Calu3 (cell line): ENCODE data around the gene ANO2. TPM values are rescaled to one million over a fixed set of nuclear protein-coding genes. Genes with fewer than 3 reads are reported as not detected.

Source experiments
- BruUV-seq: library from RNA; stranded (reverse); fragments of 400-500 nt; replicated peaks from 2 replicates; lab custom pipeline; 2021; lab: Mats Ljungman, UMichigan
- CTCF ChIA-PET: fragments of 300-600 bp; sonication (Branson Sonifier 250); formaldehyde crosslinking; loops from one replicate; lab custom pipeline; 2022; ENCODE audit warnings: antibody characterized with exemption; lab: Charles Lee
- DNase-seq: peaks from one replicate; pipeline ENCODE4 v3.0.0; 2022
- H3K27ac Mint-ChIP-seq: one replicate; pipeline ENCODE4 v1.8.0; 2022; ENCODE audit warnings: mixed read lengths; ENCODE audit not compliant: unreplicated experiment
- H3K27me3 Mint-ChIP-seq: one replicate; pipeline ENCODE4 v1.8.0; 2022; ENCODE audit warnings: mixed read lengths; ENCODE audit not compliant: unreplicated experiment
- H3K36me3 Mint-ChIP-seq: one replicate; pipeline ENCODE4 v1.8.0; 2022; ENCODE audit warnings: mild to moderate bottlenecking, moderate library complexity, mixed read lengths; ENCODE audit not compliant: insufficient read depth, unreplicated experiment
- H3K4me1 Mint-ChIP-seq: one replicate; pipeline ENCODE4 v1.8.0; 2022; ENCODE audit warnings: mild to moderate bottlenecking, low read depth, mixed read lengths; ENCODE audit not compliant: unreplicated experiment
- H3K4me3 Mint-ChIP-seq: one replicate; pipeline ENCODE4 v1.8.0; 2022; ENCODE audit warnings: mild to moderate bottlenecking, low read depth, moderate library complexity, mixed read lengths; ENCODE audit not compliant: unreplicated experiment
- H3K9me3 Mint-ChIP-seq: one replicate; pipeline ENCODE4 v1.8.0; 2022; ENCODE audit warnings: low read depth, mixed read lengths; ENCODE audit not compliant: unreplicated experiment
- intact Hi-C: fragments of 100-400 bp; cut with micrococcal nuclease; formaldehyde crosslinking; loops from one replicate; pipeline ENCODE4 v1.10.0; 2022; ENCODE audit not compliant: unreplicated experiment
- total RNA-seq: library from RNA; stranded (reverse); gene quantifications from 2 replicates; pipeline ENCODE4 v1.2.3, GENCODE V29; 2022
- TF ChIP-seq, protein P1 (sequence below): fragments of 200-600 bp; IDR thresholded peaks from one replicate; pipeline ENCODE4 v1.8.0; 2022; ENCODE audit warnings: antibody characterized with exemption; ENCODE audit not compliant: unreplicated experiment

ANO2 gene
- total RNA-seq, 1 experiment from 2014 or later, result not detected

DNA sequence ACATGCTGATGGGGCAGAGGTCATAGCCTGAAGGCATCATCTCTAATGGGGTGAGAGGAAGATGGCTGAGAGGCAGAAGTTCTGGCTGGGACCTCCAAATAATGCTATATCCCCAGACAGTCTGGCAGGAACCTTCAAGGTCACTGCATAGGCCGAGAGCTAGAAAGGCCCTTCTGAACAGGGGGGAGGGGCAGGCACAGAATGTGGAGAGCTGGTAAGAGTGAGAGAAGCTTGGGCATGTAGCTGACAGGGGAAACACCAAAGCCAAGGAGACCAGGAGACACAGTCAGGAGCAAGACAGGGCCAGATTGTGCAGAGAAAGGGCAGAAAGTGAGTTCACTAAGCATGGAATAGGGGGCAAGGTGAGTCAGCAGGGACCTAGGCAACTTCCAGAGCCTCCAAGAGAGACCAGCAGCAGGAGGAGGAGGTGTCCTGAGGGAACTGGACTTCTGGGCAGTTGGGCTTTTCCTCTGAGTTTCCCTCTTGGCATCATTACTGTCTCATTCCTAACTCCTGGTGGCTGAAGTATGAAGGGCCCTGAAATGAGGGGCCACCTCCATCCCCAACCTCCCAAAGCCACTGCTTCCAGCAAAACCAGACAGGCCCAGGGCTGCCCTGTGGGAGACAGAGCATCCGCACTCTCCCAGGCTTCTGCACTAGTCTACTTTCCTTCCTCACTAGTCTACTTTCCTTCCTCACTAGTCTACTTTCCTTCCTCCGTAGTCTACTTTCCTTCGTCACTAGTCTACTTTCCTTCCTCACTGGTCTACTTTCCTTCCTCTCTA is 17.1 kb downstream of the ANO2 start:
- H3K27me3 Mint-ChIP-seq, result peaks cover 97% of the 10 kb centered on the region
- no peaks in the 10 kb centered on the region for H3K36me3 Mint-ChIP-seq
- no peak overlapping the region for H3K4me3 Mint-ChIP-seq
- CTCF ChIA-PET, result no interaction called here
- H3K4me1 Mint-ChIP-seq, result no peaks in the 10 kb centered on the region
- BruUV-seq, result no TSS peak
- no peak for DNase-seq
- intact Hi-C loops, result no loop called here
- no peak overlapping the region for H3K27ac Mint-ChIP-seq
- peaks cover 10% of the 10 kb centered on the region for H3K9me3 Mint-ChIP-seq
- TF ChIP-seq, protein P1, sequence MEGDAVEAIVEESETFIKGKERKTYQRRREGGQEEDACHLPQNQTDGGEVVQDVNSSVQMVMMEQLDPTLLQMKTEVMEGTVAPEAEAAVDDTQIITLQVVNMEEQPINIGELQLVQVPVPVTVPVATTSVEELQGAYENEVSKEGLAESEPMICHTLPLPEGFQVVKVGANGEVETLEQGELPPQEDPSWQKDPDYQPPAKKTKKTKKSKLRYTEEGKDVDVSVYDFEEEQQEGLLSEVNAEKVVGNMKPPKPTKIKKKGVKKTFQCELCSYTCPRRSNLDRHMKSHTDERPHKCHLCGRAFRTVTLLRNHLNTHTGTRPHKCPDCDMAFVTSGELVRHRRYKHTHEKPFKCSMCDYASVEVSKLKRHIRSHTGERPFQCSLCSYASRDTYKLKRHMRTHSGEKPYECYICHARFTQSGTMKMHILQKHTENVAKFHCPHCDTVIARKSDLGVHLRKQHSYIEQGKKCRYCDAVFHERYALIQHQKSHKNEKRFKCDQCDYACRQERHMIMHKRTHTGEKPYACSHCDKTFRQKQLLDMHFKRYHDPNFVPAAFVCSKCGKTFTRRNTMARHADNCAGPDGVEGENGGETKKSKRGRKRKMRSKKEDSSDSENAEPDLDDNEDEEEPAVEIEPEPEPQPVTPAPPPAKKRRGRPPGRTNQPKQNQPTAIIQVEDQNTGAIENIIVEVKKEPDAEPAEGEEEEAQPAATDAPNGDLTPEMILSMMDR, result no peak

GRCh38 chr12:5925646-5926045 is 19.4 kb downstream of the ANO2 start:
- H3K27ac Mint-ChIP-seq, result no peak overlapping the region
- H3K4me3 Mint-ChIP-seq, result no peak overlapping the region
- intact Hi-C loops, result no loop called here
- H3K27me3 Mint-ChIP-seq, result peaks cover 97% of the 10 kb centered on the region
- TF ChIP-seq, protein P1, result no peak
- CTCF ChIA-PET, result no interaction called here
- no TSS peak for BruUV-seq
- no peak for DNase-seq
- H3K9me3 Mint-ChIP-seq, result peaks cover under 1% of the 10 kb centered on the region
- no peaks in the 10 kb centered on the region for H3K36me3 Mint-ChIP-seq
- H3K4me1 Mint-ChIP-seq, result no peaks in the 10 kb centered on the region

GRCh38 chr12:5924342-5924741 is 20.7 kb downstream of the ANO2 start:
- no peak for DNase-seq
- TF ChIP-seq, protein P1, result no peak
- no peaks in the 10 kb centered on the region for H3K9me3 Mint-ChIP-seq
- peaks cover 100% of the 10 kb centered on the region for H3K27me3 Mint-ChIP-seq
- CTCF ChIA-PET, result no interaction called here
- no peak overlapping the region for H3K4me3 Mint-ChIP-seq
- intact Hi-C loops, result no loop called here
- H3K27ac Mint-ChIP-seq, result no peak overlapping the region
- H3K4me1 Mint-ChIP-seq, result no peaks in the 10 kb centered on the region
- H3K36me3 Mint-ChIP-seq, result no peaks in the 10 kb centered on the region
- no TSS peak for BruUV-seq

DNA sequence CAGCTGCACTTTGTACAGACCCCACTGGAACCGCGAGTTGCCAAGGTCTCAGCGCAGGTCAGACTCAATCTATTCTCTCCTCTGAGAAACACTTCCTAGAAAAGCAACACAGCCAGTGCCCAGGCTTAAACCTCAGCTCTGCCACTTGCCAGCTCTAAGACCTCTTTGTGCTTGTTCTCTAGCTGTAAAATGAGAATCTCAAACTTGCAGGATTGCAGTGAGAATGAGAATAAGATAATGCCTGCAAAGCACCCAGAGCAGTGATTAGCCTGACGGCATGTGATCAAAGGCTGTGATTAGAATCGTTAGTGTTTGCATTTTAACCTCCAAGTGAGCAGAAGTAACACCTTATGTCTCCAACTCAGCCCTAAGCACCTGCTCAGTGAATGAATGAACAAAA is 21.3 kb downstream of the ANO2 start:
- H3K4me1 Mint-ChIP-seq, result no peaks in the 10 kb centered on the region
- H3K27me3 Mint-ChIP-seq, result peaks cover 100% of the 10 kb centered on the region
- intact Hi-C loops, result no loop called here
- no TSS peak for BruUV-seq
- no peak for DNase-seq
- CTCF ChIA-PET, result no interaction called here
- no peak overlapping the region for H3K4me3 Mint-ChIP-seq
- TF ChIP-seq, protein P1, result no peak
- no peak overlapping the region for H3K27ac Mint-ChIP-seq
- H3K9me3 Mint-ChIP-seq, result no peaks in the 10 kb centered on the region
- H3K36me3 Mint-ChIP-seq, result no peaks in the 10 kb centered on the region
